ENCODE data around the gene ZCCHC2. TPM values are rescaled to one million over a fixed set of nuclear protein-coding genes. Genes with fewer than 3 reads are reported as not detected.

ZCCHC2 gene
- total and polyA plus RNA-seq, 2 donors (not counting 3 experiments of a cell fraction or from before 2014, with no cell fraction given) = 16.2 to 27.2 TPM

DNA sequence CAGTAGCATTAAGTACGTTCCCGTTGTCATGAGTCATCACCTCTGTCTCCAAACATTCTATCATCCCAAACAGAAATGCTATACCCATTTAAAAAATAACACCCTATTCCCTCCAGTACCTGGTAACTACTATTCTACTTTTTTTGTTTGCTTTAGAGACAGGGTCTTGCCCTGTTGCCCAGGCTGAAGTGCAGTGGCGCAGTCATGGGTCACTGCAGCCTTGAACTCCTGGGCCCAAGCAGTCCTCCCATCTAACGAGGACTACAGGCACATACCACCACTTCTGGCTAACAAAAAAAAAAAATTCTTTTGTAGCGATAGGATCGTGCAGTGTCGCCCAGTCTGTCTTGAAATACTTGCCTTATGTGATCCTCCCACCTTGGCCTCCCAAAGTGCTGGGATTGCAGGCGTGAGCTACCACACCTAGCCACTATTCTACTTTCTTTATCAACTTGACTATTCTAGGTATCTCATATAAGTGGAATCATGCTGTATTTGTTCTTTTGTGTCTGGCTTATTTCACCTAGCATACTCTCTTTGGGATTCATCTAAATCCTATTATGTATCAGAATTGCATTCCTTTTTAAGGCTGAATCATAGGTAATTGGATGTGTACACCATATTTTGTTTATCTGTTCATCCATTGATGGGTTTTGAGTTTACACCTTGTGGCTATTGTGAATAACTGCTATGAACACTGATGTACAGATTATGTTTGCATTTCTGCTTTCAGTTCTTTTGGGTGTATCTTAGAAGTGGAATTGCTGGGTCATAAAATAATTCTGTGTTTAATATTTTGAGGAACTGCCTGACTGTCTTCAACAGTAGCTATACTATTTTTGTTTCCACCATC, 14.4 kb downstream of the ZCCHC2 start:
- no peak for FAIRE-seq

More for the DNA sequence above, 14.4 kb downstream of the ZCCHC2 start:
- H3K9me1 ChIP-seq (replicated peaks; ENCODE audit: control insufficient read depth, extremely low read depth, insufficient read depth, low read length) = no peaks in the 10 kb centered on the region
- H2AFZ ChIP-seq (ENCODE audit: low read depth, low read length) = no peak overlapping the region
- no peak overlapping the region for H3K27ac ChIP-seq (ENCODE audit: insufficient read depth, low read depth, low read length)
- ChIA-PET CTCF (interaction anchor here (1.2 kb wide), 1 partner anchor 11 kb away, joined by 3 read pairs; no protein-coding TSS in a partner anchor), POLR2A (no interaction called here)
- intact Hi-C loops (cut with micrococcal nuclease) (no loop called here), dilution Hi-C loops (cut with MboI; ENCODE audit: extremely low pct_ligation_motif_present, low sequenced_read_pairs) (no loop called here)
- no peaks in the 10 kb centered on the region for H3K9me3 ChIP-seq (replicated peaks; ENCODE audit: control insufficient read depth, insufficient read depth, low read length)
- H3K36me3 ChIP-seq (ENCODE audit: control insufficient read depth in 2 of 2, extremely low read depth in 1 of 2, insufficient read depth in 2 of 2, low read length in 2 of 2) = peaks cover 0 to 3% of the 10 kb centered on the region in 2 experiments
- no TSS peak for BruUV-seq (replicated peaks)
- H3K27me3 ChIP-seq (ENCODE audit: control insufficient read depth in 2 of 2, insufficient read depth in 2 of 2, low read length in 2 of 2) = no peaks in the 10 kb centered on the region
- H3K9ac ChIP-seq (replicated peaks; ENCODE audit: extremely low read depth, insufficient read depth, low read length) = no peak overlapping the region
- H4K20me1 ChIP-seq (replicated peaks; ENCODE audit: control insufficient read depth, extremely low read depth, insufficient read depth, low read length) = peaks cover 3% of the 10 kb centered on the region
- no peak overlapping the region for H3K4me3 ChIP-seq (replicated peaks in 1 of 3; ENCODE audit: insufficient read depth in 1 of 3, low read depth in 1 of 3, low read length in 3 of 3)
- no peak for DNase-seq (ENCODE audit: low read depth, low spot score)
- H3K4me2 ChIP-seq (ENCODE audit: insufficient read depth, low read length) = no peak overlapping the region
- TF ChIP-seq POLR2AphosphoS5 (IDR thresholded peaks at IDR 0.05; ENCODE audit: insufficient read depth, low read depth, low read length) = no peak
- TF ChIP-seq, protein P1, sequence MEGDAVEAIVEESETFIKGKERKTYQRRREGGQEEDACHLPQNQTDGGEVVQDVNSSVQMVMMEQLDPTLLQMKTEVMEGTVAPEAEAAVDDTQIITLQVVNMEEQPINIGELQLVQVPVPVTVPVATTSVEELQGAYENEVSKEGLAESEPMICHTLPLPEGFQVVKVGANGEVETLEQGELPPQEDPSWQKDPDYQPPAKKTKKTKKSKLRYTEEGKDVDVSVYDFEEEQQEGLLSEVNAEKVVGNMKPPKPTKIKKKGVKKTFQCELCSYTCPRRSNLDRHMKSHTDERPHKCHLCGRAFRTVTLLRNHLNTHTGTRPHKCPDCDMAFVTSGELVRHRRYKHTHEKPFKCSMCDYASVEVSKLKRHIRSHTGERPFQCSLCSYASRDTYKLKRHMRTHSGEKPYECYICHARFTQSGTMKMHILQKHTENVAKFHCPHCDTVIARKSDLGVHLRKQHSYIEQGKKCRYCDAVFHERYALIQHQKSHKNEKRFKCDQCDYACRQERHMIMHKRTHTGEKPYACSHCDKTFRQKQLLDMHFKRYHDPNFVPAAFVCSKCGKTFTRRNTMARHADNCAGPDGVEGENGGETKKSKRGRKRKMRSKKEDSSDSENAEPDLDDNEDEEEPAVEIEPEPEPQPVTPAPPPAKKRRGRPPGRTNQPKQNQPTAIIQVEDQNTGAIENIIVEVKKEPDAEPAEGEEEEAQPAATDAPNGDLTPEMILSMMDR (IDR thresholded peaks at IDR 0.05; ENCODE audit: extremely low read depth in 1 of 2, insufficient read depth in 1 of 2, low read depth in 1 of 2, low read length in 2 of 2) = no peak
- TF ChIP-seq EZH2 (IDR thresholded peaks at IDR 0.05; ENCODE audit: borderline replicate concordance, low read depth, low read length, severe bottlenecking) = no peak
- no peak for TF ChIP-seq GATA2 (IDR thresholded peaks at IDR 0.05; ENCODE audit: insufficient read depth, insufficient read length, low read depth, low read length)
- TF ChIP-seq, protein P2, sequence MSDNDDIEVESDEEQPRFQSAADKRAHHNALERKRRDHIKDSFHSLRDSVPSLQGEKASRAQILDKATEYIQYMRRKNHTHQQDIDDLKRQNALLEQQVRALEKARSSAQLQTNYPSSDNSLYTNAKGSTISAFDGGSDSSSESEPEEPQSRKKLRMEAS (IDR thresholded peaks at IDR 0.05; ENCODE audit: insufficient read depth, insufficient read length) = no peak
- no peak for TF ChIP-seq POLR2A (IDR thresholded peaks at IDR 0.05; ENCODE audit: low read depth, low read length)
- TF ChIP-seq JUN (IDR thresholded peaks at IDR 0.05; ENCODE audit: borderline replicate concordance, insufficient read depth, insufficient read length, low read depth) = no peak
- no peak for TF ChIP-seq FOS (IDR thresholded peaks at IDR 0.05; ENCODE audit: borderline replicate concordance, insufficient read depth, low read length)
- TF ChIP-seq MYC (IDR thresholded peaks at IDR 0.05; ENCODE audit: low read depth, low read length) = no peak
- H3K4me1 ChIP-seq (ENCODE audit: control insufficient read depth, extremely low read depth, insufficient read depth, low read length) = peaks cover under 1% of the 10 kb centered on the region
- peaks cover 60% of the 10 kb centered on the region for H3K79me2 ChIP-seq (ENCODE audit: control insufficient read depth, insufficient read depth, low read length)

Measured in endothelial cell of umbilical vein (primary cell).